C1 segment of cervical spinal cord (tissue), 14 donors: ENCODE results near the gene VSIR.

Experiments
- DNase-seq, 14 donors: peaks; one replicate each; lab custom pipeline; 2025; lab: John Stamatoyannopoulos, UW

Gene VSIR

GRCh38 chr10:71806704-71807556 lies 33.6 kb upstream of the VSIR start:
- DNase-seq = no peak

- DNase-seq = peak in 3 of 14 donors; percentile 34 to 63 (median 49)
These were observed 32.7 kb upstream of the VSIR start for GRCh38 chr10:71805776-71806703.

GRCh38 chr10:71804077-71804476 lies 30.8 kb upstream of the VSIR start:
- peak in 2 of 14 donors; percentile 30 to 49 for DNase-seq

GRCh38 chr10:71802715-71803488 lies 29.6 kb upstream of the VSIR start:
- DNase-seq = no peak

- DNase-seq = no peak
These were observed 28.9 kb upstream of the VSIR start for GRCh38 chr10:71802235-71802634.

GRCh38 chr10:71801361-71801760 lies 28.0 kb upstream of the VSIR start:
- DNase-seq = no peak

GRCh38 chr10:71799608-71800453 lies 26.5 kb upstream of the VSIR start:
- DNase-seq = no peak

- DNase-seq = no peak
These were observed 25.8 kb upstream of the VSIR start for GRCh38 chr10:71799112-71799511.

GRCh38 chr10:71798308-71798624 lies 24.9 kb upstream of the VSIR start:
- DNase-seq = no peak

- no peak for DNase-seq
These were observed 24.4 kb upstream of the VSIR start for GRCh38 chr10:71797533-71798307.

- DNase-seq = no peak
These were observed 23.6 kb upstream of the VSIR start for GRCh38 chr10:71796749-71797405.

- DNase-seq = no peak
These were observed 21.9 kb upstream of the VSIR start for GRCh38 chr10:71795248-71795647.

- no peak for DNase-seq
These were observed 17.6 kb upstream of the VSIR start for GRCh38 chr10:71790749-71791440.

GRCh38 chr10:71789871-71790270 lies 16.6 kb upstream of the VSIR start:
- no peak for DNase-seq

GRCh38 chr10:71788954-71789353 lies 15.6 kb upstream of the VSIR start:
- DNase-seq = no peak

- DNase-seq = no peak
These were observed 11.5 kb upstream of the VSIR start for GRCh38 chr10:71784679-71785272.

- no peak for DNase-seq
These were observed 10.8 kb upstream of the VSIR start for GRCh38 chr10:71783917-71784678.
